HG02623 (cell line): ENCODE results near the gene TP73.
A peak's percentile ranks its signal among the peaks of the same experiment; 100 is the strongest.
"Not testable (repeated sequence)": the region's sequence is repeated elsewhere in the genome, so short reads cannot be mapped to it uniquely, and the experiment has no call there.

ENCODE experiments used
- ATAC-seq: cut with Tn5 transposase; IDR thresholded peaks from one replicate; pipeline ENCODE4 v1.9.1; 2021; ENCODE audit warnings: moderate library complexity; ENCODE audit not compliant: unreplicated experiment

The TP73 gene

GRCh38 chr1:3618531-3618880 is 33.8 kb upstream of the TP73 start:
- ATAC-seq = no peak

GRCh38 chr1:3618881-3619671 is 33.2 kb upstream of the TP73 start:
- ATAC-seq = no peak

GRCh38 chr1:3620708-3621107 is 31.6 kb upstream of the TP73 start:
- ATAC-seq = no peak

GRCh38 chr1:3621151-3621671 is 31.1 kb upstream of the TP73 start:
- ATAC-seq = not testable (repeated sequence)

- ATAC-seq = not testable (repeated sequence)
Observed at GRCh38 chr1:3622102-3622501, 30.2 kb upstream of the TP73 start.

GRCh38 chr1:3623441-3624199 is 28.7 kb upstream of the TP73 start:
- no peak for ATAC-seq

- peak; percentile 88 for ATAC-seq
Observed at GRCh38 chr1:3624200-3625136, 27.8 kb upstream of the TP73 start, which contains the start of gene TPRG1L. Gene TPRG1L, plus strand, starts transcription at chr1:3625015. Its CDS starts 58 bp downstream, at chr1:3625073.

- peak; percentile 8 for ATAC-seq
Observed at GRCh38 chr1:3625151-3625907, 27.0 kb upstream of the TP73 start.

- no peak for ATAC-seq
Observed at GRCh38 chr1:3626025-3626424, 26.3 kb upstream of the TP73 start.

GRCh38 chr1:3627515-3628253 is 24.6 kb upstream of the TP73 start:
- no peak for ATAC-seq

- ATAC-seq = no peak
Observed at GRCh38 chr1:3628445-3628844, 23.9 kb upstream of the TP73 start.

- no peak for ATAC-seq
Observed at GRCh38 chr1:3629561-3630160, 22.7 kb upstream of the TP73 start.

- ATAC-seq = no peak
Observed at GRCh38 chr1:3630161-3630611, 22.1 kb upstream of the TP73 start.

GRCh38 chr1:3630914-3631313 is 21.4 kb upstream of the TP73 start:
- no peak for ATAC-seq

GRCh38 chr1:3631320-3632260 is 20.7 kb upstream of the TP73 start:
- ATAC-seq = no peak

- ATAC-seq = no peak
Observed at GRCh38 chr1:3632298-3632697, 20.0 kb upstream of the TP73 start.

- no peak for ATAC-seq
Observed at GRCh38 chr1:3632716-3633343, 19.5 kb upstream of the TP73 start.
